Uterus (tissue), 4 donors: ENCODE measurements around the gene HECTD2. TPM values are rescaled to one million over a fixed set of nuclear protein-coding genes. Genes with fewer than 3 reads are reported as not detected.
"Not testable (repeated sequence)": the region's sequence is repeated elsewhere in the genome, so short reads cannot be mapped to it uniquely, and the experiment has no call there.

ENCODE experiments used
- DNase-seq, 2 donors: peaks; one replicate each; pipeline ENCODE4 v3.0.0-alpha.2; 2019 to 2020
- H3K27ac ChIP-seq, 2 donors: fragments of 200-600 bp; sonication (generic); 1 replicate in 1 of 2; 2 replicates in 1 of 2; pipeline ENCODE4 v1.5.1; 2016 to 2018
- H3K27me3 ChIP-seq, 2 donors: fragments of 200-600 bp; sonication (generic); one replicate each; pipeline ENCODE4 v1.5.1; 2018 to 2019; ENCODE audit warnings: control low read depth in 1 of 2
- H3K36me3 ChIP-seq, 2 donors: fragments of 200-600 bp; sonication (generic); one replicate each; pipeline ENCODE4 v1.5.1; 2019; ENCODE audit warnings: control low read depth in 1 of 2
- H3K4me1 ChIP-seq, 2 donors: fragments of 200-600 bp; sonication (generic); one replicate each; pipeline ENCODE4 v1.5.1; 2018 to 2019; ENCODE audit warnings: control low read depth in 1 of 2
- H3K4me3 ChIP-seq, 2 donors: fragments of 200-600 bp; sonication (generic); 1 replicate in 1 of 2; 2 replicates in 1 of 2; pipeline ENCODE4 v1.5.1; 2018 to 2019; ENCODE audit warnings: mild to moderate bottlenecking in 1 of 2
- H3K9me3 ChIP-seq, 2 donors: fragments of 200-600 bp; sonication (generic); one replicate each; pipeline ENCODE4 v1.5.1; 2019; ENCODE audit warnings: control low read depth in 1 of 2
- CTCF ChIP-seq, 4 experiments: fragments of 200-600 bp in 2 of 4; fragments of 450-650 bp in 2 of 4; sonication (generic) in 2 of 4; IDR thresholded peaks; one replicate each; pipeline ENCODE4 v1.5.1; 2016 to 2019; ENCODE audit warnings: antibody characterized with exemption in 4 of 4, mild to moderate bottlenecking in 2 of 4, moderate library complexity in 1 of 4
- POLR2A ChIP-seq, 2 donors: fragments of 450-650 bp; IDR thresholded peaks; one replicate each; pipeline ENCODE4 v1.6.1; 2016; ENCODE audit warnings: antibody characterized with exemption in 2 of 2, mild to moderate bottlenecking in 1 of 2, moderate library complexity in 1 of 2
- intact Hi-C: fragments of 100-400 bp; cut with DNase I; formaldehyde crosslinking; loops from one replicate; pipeline ENCODE4 v1.15.1; 2023; ENCODE audit warnings: low total_unique reads
- total RNA-seq, 4 donors: library from RNA; depleted of rRNA in 3 of 4; stranded (reverse); fragments of >200 nt in 3 of 4; gene quantifications; one replicate each; pipeline versions ENCODE4 v1.1.0 to v1.2.4, GENCODE V29; 2014 to 2023
- donor health status: DM: yes; HTN: yes; CAD: no.

The HECTD2 gene
- total RNA-seq, 4 donors from 2014 or later, result 21.0 to 65.7 (median 33.2) TPM

GRCh38 chr10:91528768-91529167 is 118.6 kb downstream of the HECTD2 start:
- no peak overlapping the region for H3K27ac ChIP-seq
- no peaks in the 10 kb centered on the region for H3K4me1 ChIP-seq
- no peak for DNase-seq
- H3K4me3 ChIP-seq, result no peak overlapping the region
- H3K27me3 ChIP-seq, result no peaks in the 10 kb centered on the region
- intact Hi-C loops, result no loop called here
- no peaks in the 10 kb centered on the region for H3K36me3 ChIP-seq
- TF ChIP-seq POLR2A (IDR thresholded peaks at IDR 0.05), result no peak
- TF ChIP-seq CTCF (IDR thresholded peaks at IDR 0.05), result no peak
- no peaks in the 10 kb centered on the region for H3K9me3 ChIP-seq

GRCh38 chr10:91534789-91535188 is 124.6 kb downstream of the HECTD2 start:
- H3K36me3 ChIP-seq, H3K4me1 ChIP-seq, H3K27ac ChIP-seq, H3K9me3 ChIP-seq, H3K27me3 ChIP-seq, DNase-seq, H3K4me3 ChIP-seq, intact Hi-C loops: not testable (repeated sequence)

GRCh38 chr10:91536111-91536510 is 126.0 kb downstream of the HECTD2 start:
- peak; percentile 55 to 66 for DNase-seq
- H3K9me3 ChIP-seq, result no peaks in the 10 kb centered on the region

GRCh38 chr10:91536733-91537132 is 126.6 kb downstream of the HECTD2 start:
- no peak for DNase-seq
- Histone ChIP-seq H3K27ac (peak overlapping the region in 1 of 2 donors; percentile 43), H3K4me3 (no peak overlapping the region), H3K27me3 (no peaks in the 10 kb centered on the region), H3K4me1 (no peaks in the 10 kb centered on the region), H3K36me3 (no peaks in the 10 kb centered on the region), H3K9me3 (no peaks in the 10 kb centered on the region)
- intact Hi-C loops, result no loop called here
- no peak for TF ChIP-seq POLR2A (IDR thresholded peaks at IDR 0.05)
- TF ChIP-seq CTCF (IDR thresholded peaks at IDR 0.05), result no peak

More at GRCh38 chr10:91536111-91536510, 126.0 kb downstream of the HECTD2 start:
- intact Hi-C loops, result no loop called here
- Histone ChIP-seq H3K4me3 (no peak overlapping the region), H3K27ac (peak overlapping the region in 1 of 2 donors; percentile 43), H3K27me3 (no peaks in the 10 kb centered on the region), H3K4me1 (no peaks in the 10 kb centered on the region), H3K36me3 (no peaks in the 10 kb centered on the region)
- TF ChIP-seq CTCF (IDR thresholded peaks at IDR 0.05) (no peak), POLR2A (IDR thresholded peaks at IDR 0.05) (no peak)

- TF ChIP-seq POLR2A (IDR thresholded peaks at IDR 0.05), result no peak
- H3K27ac ChIP-seq, result peak overlapping the region in 1 of 2 donors; percentile 43
- no peaks in the 10 kb centered on the region for H3K4me1 ChIP-seq
- intact Hi-C loops, result no loop called here
- no peaks in the 10 kb centered on the region for H3K36me3 ChIP-seq
- H3K27me3 ChIP-seq, result no peaks in the 10 kb centered on the region
- DNase-seq, result no peak
- no peak overlapping the region for H3K4me3 ChIP-seq
- H3K9me3 ChIP-seq, result no peaks in the 10 kb centered on the region
Measured at GRCh38 chr10:91537614-91538383, 127.7 kb downstream of the HECTD2 start.

- intact Hi-C loops, result no loop called here
- no peaks in the 10 kb centered on the region for H3K4me1 ChIP-seq
- no peaks in the 10 kb centered on the region for H3K9me3 ChIP-seq
- DNase-seq, result no peak
- no peak overlapping the region for H3K27ac ChIP-seq
- no peak overlapping the region for H3K4me3 ChIP-seq
- H3K36me3 ChIP-seq, result no peaks in the 10 kb centered on the region
- no peaks in the 10 kb centered on the region for H3K27me3 ChIP-seq
- no peak for TF ChIP-seq CTCF (IDR thresholded peaks at IDR 0.05)
- no peak for TF ChIP-seq POLR2A (IDR thresholded peaks at IDR 0.05)
Measured at GRCh38 chr10:91539930-91540329, 129.8 kb downstream of the HECTD2 start.
